Neural cell (in vitro differentiated cells): ENCODE measurements around the gene YWHAQ. TPM values are rescaled to one million over a fixed set of nuclear protein-coding genes. Genes with fewer than 3 reads are reported as not detected.
"Not testable (repeated sequence)": the region's sequence is repeated elsewhere in the genome, so short reads cannot be mapped to it uniquely, and the experiment has no call there.

ENCODE experiments used
- H2AFZ ChIP-seq: fragments of 200-600, 300-800 bp; sonication (generic), shearing (Covaris generic); 2 replicates; pipeline ENCODE4 v1.6.0; 2014; ENCODE audit warnings: low read depth, mild to moderate bottlenecking, antibody characterized with exemption, low read length, moderate library complexity
- H3F3A ChIP-seq: fragments of 200-600 bp; shearing (Covaris generic); 2 replicates; pipeline ENCODE4 v1.6.1; 2016; ENCODE audit warnings: mild to moderate bottlenecking, moderate library complexity, mixed read lengths, antibody characterized with exemption, low read length; ENCODE audit not compliant: insufficient read depth, poor library complexity, severe bottlenecking
- H3K27ac ChIP-seq: fragments of 200-600, 300-800 bp; sonication (generic), shearing (Covaris generic); 2 replicates; pipeline ENCODE4 v1.5.1; 2014; ENCODE audit warnings: mild to moderate bottlenecking, low read length, moderate library complexity
- H3K27me3 ChIP-seq: fragments of 300-800, 200-600 bp; sonication (generic), shearing (Covaris generic); 2 replicates; pipeline ENCODE4 v1.6.0; 2014; ENCODE audit warnings: mild to moderate bottlenecking, low read depth, low read length, moderate library complexity; ENCODE audit not compliant: insufficient read depth
- H3K36me3 ChIP-seq: fragments of 300-800, 200-600 bp; sonication (generic), shearing (Covaris generic); 2 replicates; pipeline ENCODE4 v1.5.1; 2014; ENCODE audit warnings: mild to moderate bottlenecking, antibody characterized with exemption, low read length, moderate library complexity; ENCODE audit not compliant: insufficient read depth
- H3K4me2 ChIP-seq: fragments of 300-800, 200-600 bp; sonication (generic), shearing (Covaris generic); 2 replicates; pipeline ENCODE4 v1.6.0; 2014; ENCODE audit warnings: mild to moderate bottlenecking, low read length
- H3K4me3 ChIP-seq: fragments of 300-800, 200-600 bp; sonication (generic), shearing (Covaris generic); 2 replicates; pipeline ENCODE4 v1.5.1; 2014; ENCODE audit warnings: mild to moderate bottlenecking, low read length, moderate library complexity
- H3K79me2 ChIP-seq: fragments of 200-600 bp; shearing (Covaris generic); replicated peaks from 2 replicates; pipeline ENCODE4 v1.6.0; 2014; ENCODE audit warnings: mild to moderate bottlenecking, low read length, moderate library complexity; ENCODE audit not compliant: insufficient read depth
- H3K9ac ChIP-seq: fragments of 300-800, 200-600 bp; sonication (generic), shearing (Covaris generic); 2 replicates; pipeline ENCODE4 v1.6.1; 2016; ENCODE audit warnings: mild to moderate bottlenecking, low read length, mixed read lengths
- H3K9me2 ChIP-seq: fragments of 200-600 bp; shearing (Covaris generic); 2 replicates; pipeline ENCODE4 v1.6.1; 2016; ENCODE audit warnings: mild to moderate bottlenecking, low read length, mixed read lengths; ENCODE audit not compliant: insufficient read depth
- H3K9me3 ChIP-seq: fragments of 200-600, 300-800 bp; sonication (generic), shearing (Covaris generic); 2 replicates; pipeline ENCODE4 v1.6.1; 2016; ENCODE audit warnings: mild to moderate bottlenecking, mixed run types, low read length, moderate library complexity, mixed read lengths
- H4K20me1 ChIP-seq: fragments of 200-600 bp; shearing (Covaris generic); 2 replicates; pipeline ENCODE4 v1.6.1; 2016; ENCODE audit warnings: mild to moderate bottlenecking, mixed run types; ENCODE audit not compliant: insufficient read depth
- CTCF ChIP-seq: fragments of 450-650 bp; IDR thresholded peaks from 2 replicates; pipeline ENCODE4 v1.5.1; 2014; ENCODE audit warnings: antibody characterized with exemption, mild to moderate bottlenecking, moderate library complexity; ENCODE audit not compliant: poor library complexity, severe bottlenecking
- EP300 ChIP-seq: fragments of 450-650 bp; conservative IDR thresholded peaks from 2 replicates; pipeline ENCODE4 v1.6.1; 2014; ENCODE audit warnings: antibody characterized with exemption, mild to moderate bottlenecking, moderate library complexity; ENCODE audit not compliant: poor library complexity, severe bottlenecking
- EZH2 ChIP-seq: fragments of 200-600, 300-800 bp; shearing (Covaris generic), sonication (generic); IDR thresholded peaks from 2 replicates; pipeline ENCODE4 v1.6.1; 2014; ENCODE audit warnings: antibody characterized with exemption, low read length, borderline replicate concordance, mild to moderate bottlenecking; ENCODE audit not compliant: insufficient read depth, poor library complexity, severe bottlenecking
- MXI1 ChIP-seq: fragments of 450-650 bp; conservative IDR thresholded peaks from 2 replicates; pipeline ENCODE4 v1.6.1; 2014; ENCODE audit warnings: antibody characterized with exemption, mild to moderate bottlenecking; ENCODE audit not compliant: poor library complexity, severe bottlenecking
- POLR2AphosphoS5 ChIP-seq: IDR thresholded peaks from 2 replicates; pipeline ENCODE4 v1.6.1; 2012
- RAD21 ChIP-seq: fragments of 450-650 bp; conservative IDR thresholded peaks from 2 replicates; pipeline ENCODE4 v1.6.1; 2014; ENCODE audit warnings: antibody characterized with exemption, mild to moderate bottlenecking, moderate library complexity
- REST ChIP-seq: IDR thresholded peaks from 2 replicates; pipeline ENCODE4 v1.6.1; 2012; ENCODE audit warnings: borderline replicate concordance
- SMC3 ChIP-seq: fragments of 450-650 bp; conservative IDR thresholded peaks from 2 replicates; pipeline ENCODE4 v1.6.1; 2014; ENCODE audit warnings: antibody characterized with exemption, mild to moderate bottlenecking, moderate library complexity; ENCODE audit not compliant: poor library complexity
- TAF1 ChIP-seq: IDR thresholded peaks from 2 replicates; pipeline ENCODE4 v1.6.1; 2012; ENCODE audit warnings: low read depth
- polyA plus RNA-seq: library from polyadenylated mRNA; depleted of rRNA; stranded (reverse); fragments of >200 nt; gene quantifications from 2 replicates; pipeline ENCODE4 v1.2.3, GENCODE V29; 2014

Gene YWHAQ
- polyA plus RNA-seq, 1 donor from 2014 or later = 1,446 TPM

GRCh38 chr2:9614562-9614961 is 16.2 kb downstream of the YWHAQ start:
- Histone ChIP-seq H4K20me1 (peaks cover 70% of the 10 kb centered on the region), H3K9me2 (no peaks in the 10 kb centered on the region), H3K79me2 (peaks cover 98% of the 10 kb centered on the region), H3F3A (peaks cover 6% of the 10 kb centered on the region), H3K9me3 (no peaks in the 10 kb centered on the region), H3K4me2 (no peak overlapping the region), H3K27me3 (no peaks in the 10 kb centered on the region), H2AFZ (no peak overlapping the region), H3K27ac (no peak overlapping the region), H3K4me3 (no peak overlapping the region), H3K9ac (no peak overlapping the region), H3K36me3 (no peaks in the 10 kb centered on the region)
- TF ChIP-seq SMC3 (no peak), REST (no peak), CTCF (no peak), EZH2 (no peak), EP300 (no peak), POLR2AphosphoS5 (no peak), TAF1 (no peak), MXI1 (no peak), RAD21 (no peak)

- no peak overlapping the region for H3K4me2 ChIP-seq
- H2AFZ ChIP-seq = no peak overlapping the region
- no peak overlapping the region for H3K27ac ChIP-seq
- H4K20me1 ChIP-seq = peaks cover 68% of the 10 kb centered on the region
- no peak overlapping the region for H3K4me3 ChIP-seq
- no peak for TF ChIP-seq REST
- TF ChIP-seq CTCF = no peak
- no peak for TF ChIP-seq TAF1
- no peak for TF ChIP-seq SMC3
- no peak for TF ChIP-seq EP300
- TF ChIP-seq MXI1 = no peak
- TF ChIP-seq RAD21 = no peak
- TF ChIP-seq POLR2AphosphoS5 = no peak
- no peak for TF ChIP-seq EZH2
- no peaks in the 10 kb centered on the region for H3K9me2 ChIP-seq
- H3K9me3 ChIP-seq = no peaks in the 10 kb centered on the region
- H3K27me3 ChIP-seq = no peaks in the 10 kb centered on the region
- H3K36me3 ChIP-seq = no peaks in the 10 kb centered on the region
- H3F3A ChIP-seq = peaks cover 4% of the 10 kb centered on the region
- H3K79me2 ChIP-seq = peaks cover 98% of the 10 kb centered on the region
- no peak overlapping the region for H3K9ac ChIP-seq
Measured at GRCh38 chr2:9613291-9613690, 17.5 kb downstream of the YWHAQ start.

- not testable (repeated sequence) for H2AFZ ChIP-seq, H3K9ac ChIP-seq, H3K27me3 ChIP-seq, H3K9me2 ChIP-seq, H3K4me3 ChIP-seq, H3F3A ChIP-seq, H3K4me2 ChIP-seq, H3K36me3 ChIP-seq, H3K27ac ChIP-seq, H3K9me3 ChIP-seq
- peaks cover 67% of the 10 kb centered on the region for H4K20me1 ChIP-seq
- peaks cover 97% of the 10 kb centered on the region for H3K79me2 ChIP-seq
Measured at GRCh38 chr2:9611549-9611912, 19.3 kb downstream of the YWHAQ start.
